Mucosa of rectum (tissue), 2 donors: ENCODE data around the gene ARFGAP3.
"Not testable (repeated sequence)": the region's sequence is repeated elsewhere in the genome, so short reads cannot be mapped to it uniquely, and the experiment has no call there.

Source experiments
- H3K27ac ChIP-seq, 2 donors: one replicate each; pipeline ENCODE4 v1.7.0; 2013; ENCODE audit warnings: inconsistent platforms in 2 of 2, low read depth in 2 of 2, low read length in 2 of 2
- H3K27me3 ChIP-seq, 2 donors: one replicate each; pipeline ENCODE4 v1.7.0; 2013; ENCODE audit warnings: low read length in 2 of 2; ENCODE audit not compliant: control insufficient read depth in 2 of 2, insufficient read depth in 2 of 2
- H3K36me3 ChIP-seq, 2 donors: one replicate each; pipeline ENCODE4 v1.7.0; 2013; ENCODE audit warnings: low read length in 2 of 2; ENCODE audit not compliant: control insufficient read depth in 2 of 2, insufficient read depth in 2 of 2
- H3K4me1 ChIP-seq, 2 donors: one replicate each; pipeline ENCODE4 v1.7.0; 2013; ENCODE audit warnings: low read length in 2 of 2, mild to moderate bottlenecking in 1 of 2; ENCODE audit not compliant: control insufficient read depth in 2 of 2, insufficient read depth in 2 of 2
- H3K4me3 ChIP-seq, 2 donors: one replicate each; pipeline ENCODE4 v1.7.0; 2013; ENCODE audit warnings: low read length in 2 of 2
- H3K9ac ChIP-seq, 2 donors: one replicate each; pipeline ENCODE4 v1.7.0; 2013; ENCODE audit warnings: low read length in 2 of 2, low read depth in 1 of 2, mild to moderate bottlenecking in 1 of 2
- H3K9me3 ChIP-seq, 2 donors: one replicate each; pipeline ENCODE4 v1.7.0; 2013; ENCODE audit warnings: low read length in 2 of 2; ENCODE audit not compliant: control insufficient read depth in 2 of 2
- donor health status: healthy.
- donor health status: Normal muscosa, but diverticular disease.

Gene ARFGAP3

GRCh38 chr22:42760806-42761565 is 96.1 kb downstream of the ARFGAP3 start:
- Histone ChIP-seq H3K4me3 (no peak overlapping the region), H3K27me3 (no peaks in the 10 kb centered on the region), H3K9ac (no peak overlapping the region), H3K4me1 (no peaks in the 10 kb centered on the region), H3K27ac (no peak overlapping the region), H3K36me3 (no peaks in the 10 kb centered on the region), H3K9me3 (no peaks in the 10 kb centered on the region)

- Histone ChIP-seq H3K36me3 (no peaks in the 10 kb centered on the region), H3K4me1 (no peaks in the 10 kb centered on the region), H3K9me3 (no peaks in the 10 kb centered on the region), H3K4me3 (no peak overlapping the region), H3K27ac (no peak overlapping the region), H3K9ac (no peak overlapping the region), H3K27me3 (no peaks in the 10 kb centered on the region)
Measured at GRCh38 chr22:42758931-42759629, 98.0 kb downstream of the ARFGAP3 start.

- not testable (repeated sequence) for H3K4me1 ChIP-seq, H3K4me3 ChIP-seq, H3K9ac ChIP-seq, H3K36me3 ChIP-seq, H3K27ac ChIP-seq, H3K27me3 ChIP-seq, H3K9me3 ChIP-seq
Measured at GRCh38 chr22:42755553-42755952, 101.5 kb downstream of the ARFGAP3 start.

GRCh38 chr22:42755121-42755520 is 102.0 kb downstream of the ARFGAP3 start:
- H3K27ac ChIP-seq: not testable (repeated sequence)

DNA sequence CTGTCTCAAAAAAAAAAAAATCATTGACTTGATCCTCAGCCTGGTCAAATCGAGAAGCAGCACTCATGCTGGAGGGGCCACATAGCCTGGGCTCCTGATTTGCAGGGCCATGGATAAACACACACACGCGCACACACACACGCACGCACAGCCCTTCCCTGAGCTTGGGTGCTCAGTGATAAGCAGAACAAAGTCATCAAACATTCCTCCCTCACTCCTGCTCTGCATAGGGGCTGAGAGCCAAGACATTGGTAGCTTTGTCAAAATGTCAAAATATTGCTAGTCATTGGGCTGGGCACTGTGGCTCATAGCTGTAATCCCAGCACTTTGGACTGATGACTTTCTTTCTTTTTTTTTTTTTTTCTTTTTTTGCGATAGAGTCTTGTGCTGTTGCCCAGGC is 102.4 kb downstream of the ARFGAP3 start:
- no peak overlapping the region for H3K27ac ChIP-seq
- no peaks in the 10 kb centered on the region for H3K9me3 ChIP-seq
- H3K4me1 ChIP-seq: peaks cover 0 to 2% of the 10 kb centered on the region in 2 donors
- H3K36me3 ChIP-seq: no peaks in the 10 kb centered on the region
- H3K27me3 ChIP-seq: no peaks in the 10 kb centered on the region
- no peak overlapping the region for H3K9ac ChIP-seq
- H3K4me3 ChIP-seq: no peak overlapping the region

More at GRCh38 chr22:42755121-42755520, 102.0 kb downstream of the ARFGAP3 start:
- H3K4me1 ChIP-seq, H3K9me3 ChIP-seq, H3K4me3 ChIP-seq, H3K36me3 ChIP-seq, H3K9ac ChIP-seq, H3K27me3 ChIP-seq: not testable (repeated sequence)

- no peaks in the 10 kb centered on the region for H3K36me3 ChIP-seq
- no peak overlapping the region for H3K4me3 ChIP-seq
- H3K4me1 ChIP-seq: peaks cover 0 to 2% of the 10 kb centered on the region in 2 donors
- H3K9ac ChIP-seq: no peak overlapping the region
- H3K9me3 ChIP-seq: no peaks in the 10 kb centered on the region
- peak overlapping the region; percentile 56 to 61 for H3K27ac ChIP-seq
- H3K27me3 ChIP-seq: no peaks in the 10 kb centered on the region
Measured at GRCh38 chr22:42752912-42753311, 104.2 kb downstream of the ARFGAP3 start.

- no peaks in the 10 kb centered on the region for H3K9me3 ChIP-seq
- no peak overlapping the region for H3K4me3 ChIP-seq
- H3K27ac ChIP-seq: peak overlapping the region; percentile 56 to 61
- peak overlapping the region in 1 of 2 donors; percentile 1 for H3K9ac ChIP-seq
- no peaks in the 10 kb centered on the region for H3K36me3 ChIP-seq
- no peaks in the 10 kb centered on the region for H3K27me3 ChIP-seq
- peaks cover 0 to 2% of the 10 kb centered on the region in 2 donors for H3K4me1 ChIP-seq
Measured at GRCh38 chr22:42752230-42752746, 104.8 kb downstream of the ARFGAP3 start.

- not testable (repeated sequence) for H3K36me3 ChIP-seq, H3K27ac ChIP-seq, H3K9me3 ChIP-seq, H3K27me3 ChIP-seq, H3K9ac ChIP-seq, H3K4me1 ChIP-seq, H3K4me3 ChIP-seq
Measured at GRCh38 chr22:42750421-42750820, 106.7 kb downstream of the ARFGAP3 start.

GRCh38 chr22:42747701-42748513 is 109.2 kb downstream of the ARFGAP3 start:
- no peaks in the 10 kb centered on the region for H3K36me3 ChIP-seq
- H3K27me3 ChIP-seq: no peaks in the 10 kb centered on the region
- no peaks in the 10 kb centered on the region for H3K9me3 ChIP-seq
- H3K27ac ChIP-seq: peak overlapping the region; percentile 50 to 68
- H3K9ac ChIP-seq: no peak overlapping the region
- H3K4me3 ChIP-seq: no peak overlapping the region
- H3K4me1 ChIP-seq: peaks cover 0 to 4% of the 10 kb centered on the region in 2 donors
